Fibroblast of lung (primary cell): Measurements from ENCODE around the gene TLE2. TPM values are rescaled to one million over a fixed set of nuclear protein-coding genes. Genes with fewer than 3 reads are reported as not detected.
"Not testable (repeated sequence)": the region's sequence is repeated elsewhere in the genome, so short reads cannot be mapped to it uniquely, and the experiment has no call there.

Experiments
- DNase-seq, 2 donors: peaks; one replicate each; pipeline versions ENCODE4 v3.0.0 to v3.0.0-alpha.2; 2010; ENCODE audit warnings: low read depth in 2 of 2
- H2AFZ ChIP-seq: 2 replicates; pipeline ENCODE4 v1.5.1; 2012; ENCODE audit warnings: low read length, control low read depth, inconsistent platforms
- H3K27ac ChIP-seq: 2 replicates; pipeline ENCODE4 v1.5.1; 2011; ENCODE audit warnings: low read length, control low read depth; ENCODE audit not compliant: insufficient read depth
- H3K27me3 ChIP-seq: 2 replicates; pipeline ENCODE4 v1.5.1; 2011; ENCODE audit warnings: mild to moderate bottlenecking, low read length; ENCODE audit not compliant: control insufficient read depth, insufficient read depth
- H3K36me3 ChIP-seq: 2 replicates; pipeline ENCODE4 v1.5.1; 2011; ENCODE audit warnings: low read length; ENCODE audit not compliant: control insufficient read depth, insufficient read depth
- H3K4me1 ChIP-seq: 2 replicates; pipeline ENCODE4 v1.5.1; 2011; ENCODE audit warnings: low read length; ENCODE audit not compliant: control insufficient read depth, insufficient read depth; ENCODE audit errors: extremely low read depth
- H3K4me2 ChIP-seq: 2 replicates; pipeline ENCODE4 v1.5.1; 2011; ENCODE audit warnings: low read length, control low read depth; ENCODE audit not compliant: insufficient read depth; ENCODE audit errors: extremely low read depth
- H3K4me3 ChIP-seq, 4 experiments: fragments of 200-600 bp in 1 of 4; sonication (generic) in 1 of 4; replicated peaks in 1 of 4; 2 replicates each; pipeline ENCODE4 v1.5.1; 2011 to 2016; ENCODE audit warnings: low read length in 4 of 4, low read depth in 3 of 4, mild to moderate bottlenecking in 3 of 4, control low read depth in 2 of 4, inconsistent platforms in 1 of 4, mixed read lengths in 1 of 4; ENCODE audit not compliant: insufficient read depth in 1 of 4; ENCODE audit errors: control extremely low read depth in 1 of 4
- H3K79me2 ChIP-seq: 2 replicates; pipeline ENCODE4 v1.5.1; 2012; ENCODE audit warnings: mild to moderate bottlenecking, low read length, inconsistent platforms; ENCODE audit not compliant: control insufficient read depth, insufficient read depth
- H3K9ac ChIP-seq: 2 replicates; pipeline ENCODE4 v1.5.1; 2011; ENCODE audit warnings: mild to moderate bottlenecking, low read length, control low read depth; ENCODE audit not compliant: insufficient read depth
- H3K9me3 ChIP-seq: 2 replicates; pipeline ENCODE4 v1.5.1; 2012; ENCODE audit warnings: low read depth, low read length; ENCODE audit not compliant: control insufficient read depth, insufficient read depth
- H4K20me1 ChIP-seq: 2 replicates; pipeline ENCODE4 v1.5.1; 2011; ENCODE audit warnings: low read length; ENCODE audit not compliant: control insufficient read depth, insufficient read depth; ENCODE audit errors: extremely low read depth
- CTCF ChIP-seq, 2 donors: IDR thresholded peaks in 1 of 2; conservative IDR thresholded peaks in 1 of 2; 1 replicate in 1 of 2; 2 replicates in 1 of 2; pipeline ENCODE4 v1.5.1; 2011 to 2012; ENCODE audit warnings: low read length in 2 of 2, control low read depth in 1 of 2, inconsistent platforms in 1 of 2, low read depth in 1 of 2, mild to moderate bottlenecking in 1 of 2
- EZH2 ChIP-seq: IDR thresholded peaks from 2 replicates; pipeline ENCODE4 v1.5.1; 2012; ENCODE audit warnings: low read length, control low read depth, mild to moderate bottlenecking; ENCODE audit errors: missing control alignments
- polyA plus RNA-seq, 2 donors: library from polyadenylated mRNA; depleted of rRNA in 1 of 2; stranded (reverse) in 1 of 2; unstranded in 1 of 2; fragments of >200 nt; gene quantifications; 2 replicates each; pipeline ENCODE4 v1.2.1, GENCODE V29; 2011 to 2012; ENCODE audit warnings: missing spikeins in 1 of 2
- total RNA-seq: library from RNA; depleted of rRNA; stranded (reverse); fragments of >200 nt; gene quantifications from 2 replicates; pipeline ENCODE4 v1.2.1, GENCODE V29; 2014

The TLE2 gene
- total and polyA plus RNA-seq, 2 donors (not counting 1 experiment from before 2014, with no cell fraction given): 1.8 to 3.8 TPM

DNA sequence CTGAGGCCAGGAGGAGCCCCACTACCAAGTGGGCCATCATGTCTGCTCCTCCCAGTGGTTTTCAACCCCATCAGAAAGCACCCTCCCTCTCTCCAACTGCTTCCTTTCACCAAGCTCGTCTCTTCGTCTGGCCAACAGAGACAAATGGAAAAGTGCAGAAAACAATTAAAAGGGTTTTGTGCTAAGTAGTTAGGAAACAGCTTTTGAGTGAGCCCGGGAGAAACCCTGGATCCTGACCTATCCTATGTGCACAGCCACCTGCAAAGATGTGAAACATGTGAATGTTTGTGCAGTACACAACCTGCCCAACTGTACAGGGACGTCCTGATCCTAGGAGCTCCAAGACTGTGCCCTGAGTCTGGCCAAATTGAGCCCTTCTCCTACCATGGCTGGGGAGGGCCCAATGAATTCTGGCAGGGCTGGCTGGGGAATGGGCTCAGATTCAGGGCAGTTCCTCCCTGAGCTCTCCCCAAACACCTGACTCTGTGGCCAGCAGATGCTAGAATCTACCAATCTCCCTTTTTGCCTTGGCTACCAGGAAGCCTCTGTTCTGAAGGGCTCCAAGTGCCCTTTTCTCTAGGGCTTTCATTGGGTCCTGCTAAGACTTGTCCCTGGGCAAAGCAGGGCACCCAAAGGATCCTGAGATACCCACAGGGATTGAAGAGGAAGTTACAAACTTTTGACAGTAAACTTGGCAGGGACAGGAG is 25.3 kb upstream of the TLE2 start:
- no peaks in the 10 kb centered on the region for H3K9me3 ChIP-seq
- no peak for TF ChIP-seq CTCF (conservative IDR thresholded peaks at IDR 0.05 in 1 of 2, IDR thresholded peaks at IDR 0.05 in 1 of 2; ENCODE audit: low read depth in 1 of 2, low read length in 2 of 2)
- TF ChIP-seq EZH2: no peak
- H4K20me1 ChIP-seq: no peaks in the 10 kb centered on the region
- H3K4me1 ChIP-seq: peaks cover 8% of the 10 kb centered on the region
- H3K9ac ChIP-seq: no peak overlapping the region
- H2AFZ ChIP-seq: no peak overlapping the region
- H3K79me2 ChIP-seq: peaks cover 6% of the 10 kb centered on the region
- H3K27ac ChIP-seq: no peak overlapping the region
- no peaks in the 10 kb centered on the region for H3K27me3 ChIP-seq
- peaks cover 22% of the 10 kb centered on the region for H3K36me3 ChIP-seq
- DNase-seq: no peak
- no peak overlapping the region for H3K4me2 ChIP-seq
- H3K4me3 ChIP-seq: no peak overlapping the region

DNA sequence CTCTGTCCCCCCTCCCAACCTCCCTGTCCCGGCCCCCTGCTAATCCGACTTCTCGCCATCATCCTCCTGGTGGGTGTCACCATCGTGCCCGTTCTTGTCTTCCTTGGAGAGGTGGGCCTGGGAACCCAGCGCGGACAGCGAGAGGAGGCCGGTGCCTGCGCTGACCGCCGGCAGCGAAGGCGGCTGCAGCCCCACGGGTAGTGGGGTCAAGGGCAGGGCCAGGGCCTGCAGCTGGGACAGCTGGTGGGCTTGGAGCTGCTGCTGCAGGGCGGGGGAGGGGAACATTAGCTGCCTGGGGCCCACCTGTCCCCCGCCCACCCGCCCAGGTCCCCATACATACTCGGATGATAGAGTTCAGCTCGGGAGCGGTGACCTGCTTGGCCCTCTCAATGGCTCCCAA is 24.7 kb upstream of the TLE2 start:
- Histone ChIP-seq H3K4me1 (peaks cover 8% of the 10 kb centered on the region), H3K27me3 (no peaks in the 10 kb centered on the region), H4K20me1 (no peaks in the 10 kb centered on the region), H3K36me3 (peaks cover 21% of the 10 kb centered on the region), H3K4me3 (no peak overlapping the region), H3K4me2 (no peak overlapping the region), H2AFZ (no peak overlapping the region), H3K9ac (no peak overlapping the region), H3K9me3 (no peaks in the 10 kb centered on the region), H3K27ac (no peak overlapping the region), H3K79me2 (peaks cover 4% of the 10 kb centered on the region)
- no peak for DNase-seq
- TF ChIP-seq EZH2: no peak
- TF ChIP-seq CTCF (conservative IDR thresholded peaks at IDR 0.05 in 1 of 2, IDR thresholded peaks at IDR 0.05 in 1 of 2; ENCODE audit: low read depth in 1 of 2, low read length in 2 of 2): no peak

- Histone ChIP-seq H3K27me3 (no peaks in the 10 kb centered on the region), H3K4me3 (no peak overlapping the region), H3K36me3 (peaks cover 17% of the 10 kb centered on the region), H3K4me2 (no peak overlapping the region), H3K79me2 (no peaks in the 10 kb centered on the region), H2AFZ (no peak overlapping the region), H3K9me3 (no peaks in the 10 kb centered on the region), H3K4me1 (peaks cover 8% of the 10 kb centered on the region), H3K9ac (no peak overlapping the region), H4K20me1 (no peaks in the 10 kb centered on the region), H3K27ac (no peak overlapping the region)
- TF ChIP-seq EZH2 (no peak), CTCF (conservative IDR thresholded peaks at IDR 0.05 in 1 of 2, IDR thresholded peaks at IDR 0.05 in 1 of 2; ENCODE audit: low read depth in 1 of 2, low read length in 2 of 2) (no peak)
- DNase-seq: no peak
These were observed 24.1 kb upstream of the TLE2 start for GRCh38 chr19:3053218-3053621.

DNA sequence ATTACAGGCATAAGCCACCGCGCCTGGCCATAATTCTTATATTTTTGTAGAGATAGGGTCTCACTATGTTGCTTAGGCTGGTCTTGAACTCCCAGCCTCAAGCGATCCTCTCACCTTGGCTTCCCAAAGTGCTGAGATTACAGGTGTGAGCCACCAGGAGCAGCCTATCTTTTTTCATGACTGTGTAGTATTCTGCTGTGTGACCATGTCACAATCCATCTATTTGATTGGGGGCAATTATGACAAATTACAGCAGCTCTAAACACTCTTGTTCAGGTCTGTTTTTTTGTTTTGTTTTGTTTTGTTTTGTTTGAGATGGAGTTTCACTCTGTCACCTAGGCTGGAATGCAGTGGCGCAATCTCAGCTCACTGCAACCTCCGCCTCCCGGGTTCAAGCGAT is 20.9 kb upstream of the TLE2 start:
- not testable (repeated sequence) for H3K36me3 ChIP-seq, H4K20me1 ChIP-seq, H3K27me3 ChIP-seq, H3K4me2 ChIP-seq, H2AFZ ChIP-seq, H3K4me1 ChIP-seq, DNase-seq, H3K9me3 ChIP-seq, H3K9ac ChIP-seq, H3K4me3 ChIP-seq, H3K27ac ChIP-seq, H3K79me2 ChIP-seq
